Stimulated activated CD8-positive, alpha-beta memory T cell treated with anti-CD3 and anti-CD28 coated beads, Interleukin-12 subunit alpha, Interleukin-12 subunit beta, amount 100 ng/mL, for 24 hours (primary cell): ENCODE results near the gene TARP.
"Not testable (repeated sequence)": the region's sequence is repeated elsewhere in the genome, so short reads cannot be mapped to it uniquely, and the experiment has no call there.

ENCODE experiments used
- DNase-seq: peaks from one replicate; pipeline ENCODE4 v3.0.0-alpha.2; 2020; ENCODE audit errors: extremely low read depth

The TARP gene

DNA sequence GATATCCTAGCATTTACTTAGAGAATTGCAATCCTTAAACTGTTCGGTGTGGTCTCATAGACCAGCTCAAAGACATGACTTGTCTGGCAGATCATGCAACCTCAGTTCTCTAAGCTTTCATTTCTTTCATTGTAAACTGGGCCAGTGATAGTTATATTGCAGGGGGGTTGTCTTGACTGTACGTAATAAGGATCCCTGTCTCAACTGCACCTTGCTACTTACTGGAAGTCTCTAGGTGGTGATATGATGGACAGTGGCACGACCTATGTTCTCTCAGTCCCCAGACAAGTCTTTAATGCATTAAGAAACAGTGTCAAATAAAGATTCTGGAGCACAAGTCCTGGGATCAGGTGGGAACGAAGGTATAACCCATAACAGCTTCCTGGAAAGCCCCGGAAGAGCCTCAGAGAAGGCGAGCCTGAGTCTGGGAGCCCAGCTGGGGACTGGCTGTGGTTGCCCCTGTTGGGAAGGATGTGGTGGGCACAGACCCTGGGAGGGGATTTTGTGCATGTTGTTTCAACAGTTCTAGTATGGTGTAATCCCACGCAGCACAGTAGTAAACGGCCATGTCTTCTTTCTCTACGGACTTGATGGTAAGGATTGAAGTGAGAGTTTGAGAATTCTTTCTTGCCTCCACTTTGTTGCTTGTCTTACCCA lies 26.0 kb upstream of the TARP start:
- DNase-seq = no peak

DNA sequence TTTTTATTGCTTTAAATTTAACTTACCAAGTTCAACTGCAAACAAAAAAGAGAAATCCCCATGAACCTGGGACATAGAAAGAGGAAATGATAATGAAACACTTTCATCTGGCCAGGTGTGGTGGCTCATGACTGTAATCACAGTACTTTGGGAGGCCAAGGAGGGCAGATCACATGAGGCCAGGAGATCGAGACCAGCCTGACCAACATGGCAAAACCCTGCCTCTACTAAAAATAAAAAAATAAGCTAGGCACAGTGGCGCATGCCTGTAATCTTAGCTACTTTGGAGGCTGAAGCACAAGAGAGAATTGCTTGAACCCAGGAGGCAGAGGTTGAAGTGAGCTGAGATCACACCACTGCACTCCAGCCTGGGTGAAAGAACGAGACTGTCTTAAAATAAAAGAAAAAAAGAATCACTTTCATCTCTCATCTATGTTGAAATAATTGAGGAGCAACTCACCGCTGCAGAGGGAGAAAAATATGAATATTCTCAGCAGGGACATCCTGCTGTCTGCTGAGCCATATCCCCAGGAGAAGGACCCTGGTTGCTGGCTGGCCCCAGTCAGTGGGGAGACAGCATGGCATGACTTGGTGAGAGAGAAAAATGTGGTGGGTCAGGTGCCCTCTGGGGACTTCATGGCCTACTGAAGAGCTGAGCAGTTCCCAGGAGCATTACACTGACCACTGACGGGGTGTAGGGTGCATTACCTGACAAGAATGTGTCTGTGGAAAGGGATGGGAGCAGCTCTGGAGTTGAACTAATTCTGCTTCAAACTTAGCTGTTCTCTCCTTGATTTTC lies 22.8 kb upstream of the TARP start:
- no peak for DNase-seq

GRCh38 chr7:38294926-38295325 lies 21.5 kb upstream of the TARP start:
- DNase-seq = no peak

DNA sequence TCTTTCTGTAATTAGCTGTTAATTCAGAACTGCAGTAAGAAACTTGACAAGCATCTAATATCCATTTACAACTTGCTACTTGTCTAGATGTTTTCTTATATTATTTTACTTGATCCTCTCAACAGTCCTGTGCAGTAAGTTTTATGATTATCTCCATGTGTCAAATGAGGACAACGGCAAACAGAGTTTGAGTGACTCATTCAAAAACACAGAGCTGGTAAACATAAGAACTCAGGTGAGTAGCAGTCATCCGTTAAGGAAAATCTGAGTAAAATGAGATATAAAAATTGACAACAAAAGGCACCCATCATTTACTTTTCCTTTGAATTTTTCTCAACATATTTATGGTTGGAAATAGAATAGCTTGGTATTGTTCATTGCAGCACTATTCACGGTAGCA lies 19.0 kb upstream of the TARP start:
- DNase-seq = no peak

DNA sequence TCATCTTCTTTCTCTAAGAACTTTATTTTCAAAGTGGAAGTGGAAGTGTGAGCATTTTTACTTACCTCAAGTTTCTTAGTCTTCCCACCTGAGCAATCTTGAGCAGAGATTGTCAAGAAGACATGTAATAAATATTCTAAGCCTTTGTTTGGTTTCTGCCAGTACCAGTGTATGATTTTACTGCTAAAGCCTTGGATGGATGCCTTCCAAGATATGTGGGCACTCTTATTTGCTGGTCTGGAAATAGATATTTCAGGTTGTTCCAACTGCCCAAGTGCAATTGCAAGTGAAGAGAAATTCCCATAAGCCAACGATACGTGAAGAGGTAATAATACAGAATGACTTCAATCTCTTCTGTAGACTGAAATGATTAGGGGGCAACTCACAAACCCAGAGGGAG lies 18.2 kb upstream of the TARP start:
- no peak for DNase-seq

- no peak for DNase-seq
Observed at GRCh38 chr7:38291117-38291647, 17.7 kb upstream of the TARP start.

- no peak for DNase-seq
Observed at GRCh38 chr7:38284553-38284952, 11.1 kb upstream of the TARP start.

GRCh38 chr7:38283809-38284208 lies 10.4 kb upstream of the TARP start:
- DNase-seq = no peak

- no peak for DNase-seq
Observed at GRCh38 chr7:38283107-38283506, 9.7 kb upstream of the TARP start.

GRCh38 chr7:38282081-38282480 lies 8.6 kb upstream of the TARP start:
- DNase-seq = no peak

- DNase-seq = no peak
Observed at GRCh38 chr7:38281266-38281665, 7.8 kb upstream of the TARP start.

- DNase-seq = no peak
Observed at GRCh38 chr7:38280707-38281106, 7.3 kb upstream of the TARP start.

DNA sequence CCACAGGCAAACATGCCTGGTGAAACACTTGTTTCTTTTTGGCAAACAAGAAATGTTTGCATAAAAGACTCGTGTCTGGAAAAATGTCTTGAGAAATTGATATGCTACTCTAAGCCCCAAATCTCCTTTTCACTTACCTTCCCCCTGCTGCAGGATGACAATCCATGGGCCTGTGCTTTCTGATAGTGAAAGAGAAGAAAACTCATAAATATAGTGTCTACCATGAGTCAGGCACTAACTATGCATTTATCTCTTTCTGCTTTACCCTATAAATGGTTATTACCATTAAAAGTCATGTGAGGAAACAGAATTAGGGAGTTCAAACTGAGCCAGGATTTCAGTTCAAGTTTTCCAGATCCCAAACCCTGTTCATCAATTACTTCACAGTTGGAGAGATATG lies 6.6 kb upstream of the TARP start:
- DNase-seq = no peak

GRCh38 chr7:38276096-38276877 lies 2.9 kb upstream of the TARP start:
- no peak for DNase-seq

- DNase-seq = no peak
Observed at GRCh38 chr7:38274927-38275620, 1.6 kb upstream of the TARP start.

- no peak for DNase-seq
Observed at GRCh38 chr7:38274486-38274885, 1.1 kb upstream of the TARP start.

DNA sequence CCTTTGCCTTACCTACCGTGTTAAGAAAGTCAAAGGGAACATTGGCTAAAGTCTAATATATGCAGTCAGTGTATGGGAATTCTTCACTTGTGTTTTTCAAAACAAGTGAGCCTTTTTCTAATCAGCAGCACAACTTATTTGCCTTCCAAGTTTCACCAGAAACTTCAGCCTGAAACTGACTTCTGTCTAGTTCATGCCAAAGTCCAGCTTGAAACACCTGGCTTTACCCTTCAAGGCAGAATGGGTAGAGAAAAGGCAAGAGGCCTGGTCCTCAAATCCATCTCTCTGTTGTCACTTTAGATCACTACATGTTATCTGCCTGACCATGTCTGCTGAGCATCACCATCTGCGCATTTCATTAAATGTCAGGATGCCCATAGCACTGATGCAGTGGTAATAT lies 3.0 kb downstream of the TARP start:
- DNase-seq = not testable (repeated sequence)

- DNase-seq = not testable (repeated sequence)
Observed at GRCh38 chr7:38269704-38270346, 3.6 kb downstream of the TARP start.

GRCh38 chr7:38265958-38266357 lies 7.5 kb downstream of the TARP start:
- DNase-seq = not testable (repeated sequence)

DNA sequence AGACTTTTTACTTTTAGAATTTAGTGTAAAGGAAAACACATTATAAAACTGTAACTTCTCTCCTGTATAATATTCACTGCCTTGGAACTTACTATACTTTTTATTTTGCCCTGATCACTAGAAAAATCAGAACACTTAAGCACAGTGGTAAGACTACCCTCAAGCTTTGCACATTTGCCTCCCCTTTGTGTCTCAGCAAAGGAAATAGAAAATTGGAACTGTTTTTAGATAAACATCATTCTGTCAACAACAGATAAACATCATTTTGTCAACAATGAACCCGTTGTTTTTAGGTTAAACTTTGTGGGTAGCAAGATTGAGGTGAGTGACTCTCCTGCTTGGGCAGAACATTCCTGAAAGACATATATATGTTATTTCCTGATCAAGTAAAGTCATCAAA lies 8.8 kb downstream of the TARP start:
- not testable (repeated sequence) for DNase-seq

GRCh38 chr7:38263274-38263673 lies 10.2 kb downstream of the TARP start:
- DNase-seq = not testable (repeated sequence)
